ENCODE measurements around the gene MXI1. TPM values are rescaled to one million over a fixed set of nuclear protein-coding genes. Genes with fewer than 3 reads are reported as not detected.
A peak's percentile ranks its signal among the peaks of the same experiment; 100 is the strongest.

MXI1 gene
- total and polyA plus RNA-seq, 12 donors: 21.4 to 69.8 (median 38.6) TPM

DNA sequence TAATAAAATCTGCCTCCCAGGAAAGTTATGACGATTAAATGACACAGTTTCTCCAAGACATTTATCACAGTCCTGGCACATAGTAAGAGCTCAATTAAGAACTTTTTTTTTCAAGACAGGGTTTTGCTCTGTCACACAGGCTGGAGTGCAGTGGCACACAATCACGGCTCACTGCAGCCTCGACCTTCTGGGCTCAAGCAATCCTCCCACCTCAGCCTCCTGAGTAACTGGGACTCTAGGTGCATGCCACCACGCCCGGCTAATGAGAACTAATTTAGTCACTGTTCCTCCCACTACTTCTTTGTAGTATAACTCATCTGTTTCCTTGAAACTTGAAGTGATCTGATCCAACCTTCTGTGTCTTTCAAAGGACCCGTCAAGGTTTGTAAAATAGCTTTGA is 42.2 kb upstream of the MXI1 start:
- no peak for DNase-seq
- Histone ChIP-seq H3K36me3 (replicated peaks in 1 of 2) (no peaks in the 10 kb centered on the region), H3K27me3 (peaks cover 32% of the 10 kb centered on the region), H3K4me1 (replicated peaks in 1 of 2) (peaks cover 0 to 2% of the 10 kb centered on the region in 2 donors), H3K27ac (no peak overlapping the region), H3K4me3 (no peak overlapping the region), H3K9me3 (replicated peaks in 1 of 3) (no peaks in the 10 kb centered on the region)
- WGBS, 4 donors: 59 to 81% (median 77%) methylated on average over 6 of the region's 6 CpGs
- intact Hi-C loops (cut with DNase I): no loop called here
- TF ChIP-seq POLR2A (IDR thresholded peaks at IDR 0.05) (no peak), CTCF (IDR thresholded peaks at IDR 0.05) (no peak)

DNA sequence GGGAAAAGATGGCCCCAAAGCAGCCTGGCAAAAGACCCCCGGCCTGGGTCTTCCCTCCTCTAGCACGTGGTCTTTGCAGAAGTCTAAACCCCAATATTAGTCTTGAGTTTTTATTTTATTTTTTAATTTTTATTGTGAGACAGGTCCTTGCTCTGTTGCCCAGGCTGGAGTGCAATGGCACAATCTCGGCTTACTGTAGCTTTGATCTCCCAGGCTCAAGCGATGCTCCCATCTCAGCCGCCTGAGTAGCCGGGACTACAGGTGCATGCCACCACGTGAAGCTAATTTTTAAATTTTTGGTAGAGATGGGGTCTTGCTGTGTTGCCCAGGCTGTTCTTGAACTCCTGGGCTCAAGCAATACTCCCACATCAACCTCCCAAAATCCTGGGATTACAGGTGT is 40.3 kb upstream of the MXI1 start:
- no peak for TF ChIP-seq POLR2A (IDR thresholded peaks at IDR 0.05)
- no peak overlapping the region for H3K27ac ChIP-seq
- no peak overlapping the region for H3K4me3 ChIP-seq
- H3K9me3 ChIP-seq (replicated peaks in 1 of 3): no peaks in the 10 kb centered on the region
- H3K4me1 ChIP-seq (replicated peaks in 1 of 2): peaks cover 0 to 5% of the 10 kb centered on the region in 2 donors
- 74 to 90% (median 88%) methylated on average over 7 of the region's 7 CpGs for WGBS, 4 donors
- peaks cover 37% of the 10 kb centered on the region for H3K27me3 ChIP-seq
- H3K36me3 ChIP-seq (replicated peaks in 1 of 2): no peaks in the 10 kb centered on the region
- intact Hi-C loops (cut with DNase I): no loop called here
- DNase-seq: peak in 1 of 7 donors; percentile 1

DNA sequence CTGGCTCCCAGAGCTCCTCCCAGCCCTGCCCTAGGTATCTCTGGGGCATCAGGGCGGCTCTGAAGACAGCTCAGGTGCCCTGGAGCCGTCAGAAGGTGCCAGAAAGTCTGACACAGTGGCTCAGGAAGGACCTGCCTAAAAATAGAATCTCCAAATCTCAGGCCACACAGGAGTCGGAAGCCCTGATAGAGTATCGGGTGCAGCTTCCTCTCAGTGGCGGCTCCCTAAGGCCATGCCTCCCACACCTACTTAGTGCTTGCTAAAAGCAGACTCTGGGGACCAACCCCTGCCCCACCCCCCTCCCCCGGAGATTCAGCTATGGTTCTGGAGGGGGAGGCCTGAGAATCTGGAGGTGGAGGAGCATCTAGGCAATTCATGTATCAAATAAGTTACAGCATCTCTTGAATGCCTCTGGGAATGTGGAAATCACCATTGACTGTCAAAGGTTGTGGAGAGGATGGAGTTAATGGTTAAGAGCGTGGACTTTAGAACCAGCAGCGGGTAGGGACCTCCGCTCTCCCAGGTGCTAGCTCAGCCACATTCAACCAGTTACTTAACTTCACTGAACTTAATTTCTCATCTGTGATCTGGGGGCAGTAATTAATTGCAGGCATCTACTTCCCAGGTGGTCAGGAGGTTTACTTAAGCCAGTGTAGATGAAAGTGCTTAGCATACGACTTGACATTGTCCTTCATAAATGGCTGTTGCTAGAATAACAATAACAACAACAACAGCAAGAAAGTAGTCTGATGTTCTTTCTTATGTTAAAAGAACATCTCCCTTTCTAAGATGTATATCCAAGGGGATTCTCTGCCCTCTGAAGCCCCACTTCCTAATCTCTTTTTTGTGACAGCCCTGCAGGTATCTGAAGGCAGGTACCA is 38.6 kb upstream of the MXI1 start:
- 11 to 24% (median 15%) methylated on average over 7 to 10 of the region's 10 CpGs for WGBS, 4 donors
- peaks cover 50% of the 10 kb centered on the region for H3K27me3 ChIP-seq
- H3K4me1 ChIP-seq (replicated peaks in 1 of 2): peaks cover 0 to 5% of the 10 kb centered on the region in 2 donors
- DNase-seq: peak in 1 of 7 donors; percentile 7
- H3K27ac ChIP-seq: no peak overlapping the region
- no peaks in the 10 kb centered on the region for H3K9me3 ChIP-seq (replicated peaks in 1 of 3)
- no peaks in the 10 kb centered on the region for H3K36me3 ChIP-seq (replicated peaks in 1 of 2)
- H3K4me3 ChIP-seq: no peak overlapping the region
- TF ChIP-seq POLR2A (IDR thresholded peaks at IDR 0.05) (no peak), CTCF (IDR thresholded peaks at IDR 0.05) (no peak)
- intact Hi-C loops (cut with DNase I): no loop called here

- Histone ChIP-seq H3K36me3 (replicated peaks in 1 of 2) (no peaks in the 10 kb centered on the region), H3K9me3 (replicated peaks in 1 of 3) (no peaks in the 10 kb centered on the region), H3K27me3 (peaks cover 52% of the 10 kb centered on the region), H3K4me3 (no peak overlapping the region), H3K4me1 (replicated peaks in 1 of 2) (peaks cover 0 to 5% of the 10 kb centered on the region in 2 donors), H3K27ac (no peak overlapping the region)
- TF ChIP-seq POLR2A (IDR thresholded peaks at IDR 0.05): no peak
- TF ChIP-seq CTCF (IDR thresholded peaks at IDR 0.05): no peak
- peak in 1 of 7 donors; percentile 23 for DNase-seq
- intact Hi-C loops (cut with DNase I): no loop called here
- WGBS, 4 donors: 10 to 20% (median 14%) methylated on average over 1 of the region's 1 CpG
Observed at GRCh38 chr10:110169586-110169985, 37.8 kb upstream of the MXI1 start.
